ENCODE data around the gene ALAD.
"Not testable (repeated sequence)": the region's sequence is repeated elsewhere in the genome, so short reads cannot be mapped to it uniquely, and the experiment has no call there.

ALAD gene

DNA sequence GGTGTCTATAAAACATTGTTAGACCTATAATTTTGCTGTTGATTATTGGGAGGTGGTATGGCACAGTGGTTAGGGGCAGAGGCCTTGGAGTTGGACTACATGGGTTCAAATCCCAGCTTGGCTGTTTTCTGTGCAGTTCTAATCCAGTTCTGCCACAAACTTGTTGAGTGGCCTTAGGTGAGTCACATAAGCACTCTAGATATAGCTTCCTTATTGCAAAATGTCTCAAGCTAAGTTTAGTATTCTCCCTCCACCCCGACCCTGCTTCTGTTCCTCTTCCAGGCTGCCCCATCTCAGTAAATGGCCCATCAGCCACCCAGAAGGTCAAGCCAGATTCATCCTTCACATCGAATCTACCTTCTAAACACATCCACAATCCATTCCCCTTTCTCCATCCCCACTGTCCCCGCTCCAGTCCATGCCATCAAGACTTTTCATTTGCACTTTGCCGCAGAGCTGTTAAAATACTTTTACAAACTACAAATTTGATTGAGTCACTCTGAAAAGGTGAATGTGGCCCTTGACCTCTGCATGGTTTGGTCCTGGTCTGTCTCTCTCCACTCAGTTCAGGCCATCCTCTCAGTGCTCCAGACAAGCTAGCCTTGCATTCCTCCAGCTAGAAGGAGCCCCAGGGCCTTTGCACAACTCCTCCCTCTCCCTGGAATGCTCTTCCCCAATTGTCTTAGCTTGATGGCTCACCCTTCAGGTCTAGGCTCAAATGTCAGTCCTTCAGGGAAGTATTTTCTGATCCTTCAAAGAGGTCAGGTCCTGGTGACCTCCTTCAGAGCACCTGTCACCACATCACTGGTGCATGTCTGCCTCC, 14.3 kb downstream of the ALAD start:
- H3K9me3 ChIP-seq (ENCODE audit: control insufficient read depth, low read length), result no peaks in the 10 kb centered on the region
- H3K27ac ChIP-seq (ENCODE audit: low read depth, low read length, severe bottlenecking), result no peak overlapping the region
- no peak overlapping the region for H3K4me3 ChIP-seq (ENCODE audit: extremely low read depth, insufficient read depth, low read length, poor library complexity, severe bottlenecking)
- no peaks in the 10 kb centered on the region for H3K4me1 ChIP-seq (ENCODE audit: control insufficient read depth, insufficient read depth, low read length, poor library complexity, severe bottlenecking)
- peaks cover 50% of the 10 kb centered on the region for H3K36me3 ChIP-seq (ENCODE audit: control insufficient read depth, insufficient read depth, low read length)
- 84 to 86% methylated on average over 3 of the region's 4 CpGs for WGBS, 2 experiments (ENCODE audit: insufficient coverage in 2 of 2)

- H3K9me3 ChIP-seq (ENCODE audit: control insufficient read depth, low read length), result no peaks in the 10 kb centered on the region
- H3K36me3 ChIP-seq (ENCODE audit: control insufficient read depth, insufficient read depth, low read length), result peaks cover 13% of the 10 kb centered on the region
- no peak overlapping the region for H3K4me3 ChIP-seq (ENCODE audit: extremely low read depth, insufficient read depth, low read length, poor library complexity, severe bottlenecking)
- peaks cover 4% of the 10 kb centered on the region for H3K4me1 ChIP-seq (ENCODE audit: control insufficient read depth, insufficient read depth, low read length, poor library complexity, severe bottlenecking)
- H3K27ac ChIP-seq (ENCODE audit: low read depth, low read length, severe bottlenecking), result no peak overlapping the region
- 93% methylated on average over 3 to 8 of the region's 8 CpGs for WGBS, 2 experiments (ENCODE audit: insufficient coverage in 2 of 2)
Measured at GRCh38 chr9:113381909-113382411, 19.1 kb downstream of the ALAD start.

GRCh38 chr9:113381441-113381840, 19.6 kb downstream of the ALAD start:
- not testable (repeated sequence) for H3K27ac ChIP-seq (ENCODE audit: low read depth, low read length, severe bottlenecking); H3K9me3 ChIP-seq (ENCODE audit: control insufficient read depth, low read length)
- 66 to 85% methylated on average over 2 to 4 of the region's 7 CpGs for WGBS, 2 experiments (ENCODE audit: insufficient coverage in 2 of 2)

DNA sequence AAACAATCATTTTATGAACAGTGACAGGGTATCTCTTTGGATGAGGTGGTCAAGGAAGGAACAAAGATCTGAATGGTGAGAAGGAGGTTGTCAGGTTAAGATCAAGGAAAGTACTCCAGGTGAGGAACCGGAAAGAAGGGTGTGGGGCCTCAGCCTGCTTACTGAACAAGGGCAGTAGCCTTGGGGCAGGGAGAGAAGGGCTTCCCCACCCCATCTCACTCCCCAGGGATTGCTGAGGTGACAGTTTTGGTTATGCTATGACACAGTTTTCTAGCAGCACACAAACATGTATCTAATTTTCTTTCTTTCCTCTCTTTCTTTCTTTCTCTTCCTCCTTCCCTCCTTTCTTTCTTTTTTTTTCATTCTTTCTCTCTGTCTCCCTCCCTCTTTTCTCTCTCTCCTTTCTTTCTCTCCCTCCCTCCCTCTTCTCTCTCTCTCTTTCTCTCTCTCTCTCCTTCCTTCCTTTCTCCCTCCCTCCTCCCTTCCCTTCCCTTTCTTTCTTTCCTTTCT, 20.2 kb downstream of the ALAD start:
- Histone ChIP-seq H3K4me3 (ENCODE audit: extremely low read depth, insufficient read depth, low read length, poor library complexity, severe bottlenecking) (no peak overlapping the region), H3K27ac (ENCODE audit: low read depth, low read length, severe bottlenecking) (no peak overlapping the region), H3K4me1 (ENCODE audit: control insufficient read depth, insufficient read depth, low read length, poor library complexity, severe bottlenecking) (peaks cover 4% of the 10 kb centered on the region), H3K9me3 (ENCODE audit: control insufficient read depth, low read length) (no peaks in the 10 kb centered on the region), H3K36me3 (ENCODE audit: control insufficient read depth, insufficient read depth, low read length) (peaks cover 2% of the 10 kb centered on the region)
- WGBS, 2 experiments (ENCODE audit: insufficient coverage in 2 of 2), result no CpG with 5 or more reads among the region's 1 CpG

More at GRCh38 chr9:113381441-113381840, 19.6 kb downstream of the ALAD start:
- not testable (repeated sequence) for H3K4me1 ChIP-seq (ENCODE audit: control insufficient read depth, insufficient read depth, low read length, poor library complexity, severe bottlenecking); H3K4me3 ChIP-seq (ENCODE audit: extremely low read depth, insufficient read depth, low read length, poor library complexity, severe bottlenecking); H3K36me3 ChIP-seq (ENCODE audit: control insufficient read depth, insufficient read depth, low read length)

- H3K9me3 ChIP-seq (ENCODE audit: control insufficient read depth, low read length); H3K36me3 ChIP-seq (ENCODE audit: control insufficient read depth, insufficient read depth, low read length); H3K4me3 ChIP-seq (ENCODE audit: extremely low read depth, insufficient read depth, low read length, poor library complexity, severe bottlenecking); H3K4me1 ChIP-seq (ENCODE audit: control insufficient read depth, insufficient read depth, low read length, poor library complexity, severe bottlenecking); H3K27ac ChIP-seq (ENCODE audit: low read depth, low read length, severe bottlenecking): not testable (repeated sequence)
- 83 to 85% methylated on average over 2 of the region's 2 CpGs for WGBS, 2 experiments (ENCODE audit: insufficient coverage in 2 of 2)
Measured at GRCh38 chr9:113379829-113380210, 21.3 kb downstream of the ALAD start.

GRCh38 chr9:113379094-113379828, 21.8 kb downstream of the ALAD start:
- not testable (repeated sequence) for H3K27ac ChIP-seq (ENCODE audit: low read depth, low read length, severe bottlenecking); H3K4me3 ChIP-seq (ENCODE audit: extremely low read depth, insufficient read depth, low read length, poor library complexity, severe bottlenecking); H3K4me1 ChIP-seq (ENCODE audit: control insufficient read depth, insufficient read depth, low read length, poor library complexity, severe bottlenecking); H3K9me3 ChIP-seq (ENCODE audit: control insufficient read depth, low read length); H3K36me3 ChIP-seq (ENCODE audit: control insufficient read depth, insufficient read depth, low read length)
- WGBS, 2 experiments (ENCODE audit: insufficient coverage in 2 of 2), result 82 to 85% methylated on average over 15 to 18 of the region's 24 CpGs

DNA sequence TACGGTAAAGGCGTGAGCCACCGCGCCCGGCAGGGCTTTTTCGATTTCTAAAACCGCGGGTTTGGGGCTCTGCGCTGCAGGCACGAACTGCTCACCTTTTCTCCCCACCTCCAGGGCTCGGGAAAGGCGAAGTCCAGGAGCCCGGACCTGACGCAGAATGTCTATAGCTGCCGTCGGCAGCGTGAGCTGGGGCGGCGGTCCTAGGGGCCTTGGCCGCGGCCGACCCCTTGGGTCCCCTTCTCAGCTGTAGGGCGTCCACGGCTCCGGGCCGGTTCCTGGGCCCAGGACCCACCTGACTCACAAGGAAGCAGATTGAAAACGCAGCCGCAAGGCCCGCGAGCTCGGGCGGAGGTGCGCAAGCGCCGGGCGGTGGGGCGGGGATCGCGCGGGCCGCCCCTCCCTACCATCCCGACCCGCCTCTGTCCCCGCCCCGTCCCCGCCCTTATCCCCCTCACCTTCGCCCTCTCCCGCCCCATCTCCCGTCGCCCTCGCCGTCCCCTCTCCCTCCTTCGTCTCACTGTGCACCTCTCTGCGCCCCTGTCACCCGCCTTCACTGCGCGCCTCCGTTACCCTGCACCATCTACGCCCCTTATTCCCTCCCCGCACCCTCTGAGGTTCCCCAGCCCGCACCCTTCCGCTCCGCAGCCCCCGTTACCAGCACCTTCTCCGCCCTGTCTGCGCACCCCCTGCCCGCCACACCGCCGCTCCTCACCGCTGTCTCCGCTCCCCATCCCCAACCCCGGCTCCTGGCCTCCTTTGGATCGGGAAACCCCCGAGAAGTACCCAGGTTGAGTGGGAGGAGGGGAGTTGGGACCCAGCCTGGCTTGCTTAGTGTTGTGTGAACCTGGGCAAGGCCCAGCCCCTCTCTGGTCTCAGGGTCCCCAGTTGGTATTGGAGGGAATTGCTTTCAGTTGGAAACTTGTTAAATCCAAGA, 24.2 kb downstream of the ALAD start, which contains the start of gene HDHD3:
Gene HDHD3 (minus strand): TSS at position 353 of the 934 bp plus-strand sequence. CDS start 2,632 bp downstream, outside the sequence.
- Histone ChIP-seq H3K9me3 (ENCODE audit: control insufficient read depth, low read length) (no peaks in the 10 kb centered on the region), H3K27ac (ENCODE audit: low read depth, low read length, severe bottlenecking) (no peak within 1 kb of the TSS), H3K4me1 (ENCODE audit: control insufficient read depth, insufficient read depth, low read length, poor library complexity, severe bottlenecking) (peaks cover 4% of the 10 kb centered on the region), H3K36me3 (ENCODE audit: control insufficient read depth, insufficient read depth, low read length) (peaks cover 14% of the 10 kb centered on the region), H3K4me3 (ENCODE audit: extremely low read depth, insufficient read depth, low read length, poor library complexity, severe bottlenecking) (peak within 1 kb of the TSS; percentile 62)
- WGBS, 2 experiments (ENCODE audit: insufficient coverage in 2 of 2), result 0 to 1% methylated on average over 24 to 59 of the region's 74 CpGs

DNA sequence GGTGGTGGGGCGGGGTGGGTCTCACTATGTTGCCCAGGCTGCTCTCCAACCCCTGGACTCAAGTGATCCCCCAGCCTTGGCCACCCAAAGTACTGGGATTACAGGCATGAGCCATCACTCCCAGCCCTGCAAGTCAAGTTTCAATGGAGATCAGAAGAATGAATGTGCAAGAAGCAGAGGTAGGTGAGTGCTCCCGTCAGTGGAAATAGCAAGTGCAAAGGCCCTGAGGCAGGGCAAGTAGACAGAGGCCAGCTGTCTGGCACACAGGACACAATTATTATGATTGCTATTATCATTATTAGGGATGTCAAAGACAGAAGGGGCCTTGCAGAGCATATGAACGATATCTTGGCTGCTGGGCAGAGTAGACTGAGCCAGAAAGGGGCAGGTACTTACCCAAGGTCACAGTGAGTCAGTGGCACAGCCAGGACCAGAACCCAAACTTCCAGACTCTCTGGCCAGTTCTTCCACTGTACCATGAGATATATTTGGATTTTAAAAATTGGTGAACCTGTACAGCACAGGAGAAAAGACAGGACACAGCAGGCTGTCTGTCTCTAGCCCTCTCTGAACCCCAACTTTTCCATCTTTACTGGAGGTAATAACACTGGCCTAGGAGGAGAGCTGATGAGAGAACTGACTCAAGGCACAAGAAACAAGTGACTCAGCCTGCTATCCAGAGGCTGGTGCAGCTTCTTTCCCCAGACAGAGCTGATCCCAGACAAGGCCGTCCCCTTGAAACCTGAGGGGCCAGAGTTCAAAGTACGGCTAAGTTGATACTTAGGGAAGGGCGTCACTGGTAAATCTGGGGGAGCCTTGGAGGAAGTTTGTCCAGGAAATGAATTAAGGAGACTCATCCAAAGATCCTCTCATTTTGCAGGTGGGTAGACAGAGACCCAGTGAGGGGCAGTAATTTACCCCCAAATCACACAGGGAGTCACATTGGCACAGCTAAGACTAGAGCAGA, 25.7 kb downstream of the ALAD start:
- Histone ChIP-seq H3K36me3 (ENCODE audit: control insufficient read depth, insufficient read depth, low read length) (peaks cover 14% of the 10 kb centered on the region), H3K9me3 (ENCODE audit: control insufficient read depth, low read length) (no peaks in the 10 kb centered on the region), H3K27ac (ENCODE audit: low read depth, low read length, severe bottlenecking) (no peak overlapping the region), H3K4me1 (ENCODE audit: control insufficient read depth, insufficient read depth, low read length, poor library complexity, severe bottlenecking) (peaks cover 4% of the 10 kb centered on the region), H3K4me3 (ENCODE audit: extremely low read depth, insufficient read depth, low read length, poor library complexity, severe bottlenecking) (peak overlapping the region; percentile 62)
- 88 to 95% methylated on average over 2 to 5 of the region's 6 CpGs for WGBS, 2 experiments (ENCODE audit: insufficient coverage in 2 of 2)

- peaks cover 3% of the 10 kb centered on the region for H3K4me1 ChIP-seq (ENCODE audit: control insufficient read depth, insufficient read depth, low read length, poor library complexity, severe bottlenecking)
- H3K4me3 ChIP-seq (ENCODE audit: extremely low read depth, insufficient read depth, low read length, poor library complexity, severe bottlenecking), result no peak overlapping the region
- H3K36me3 ChIP-seq (ENCODE audit: control insufficient read depth, insufficient read depth, low read length), result peaks cover 14% of the 10 kb centered on the region
- 92 to 96% methylated on average over 22 to 24 of the region's 24 CpGs for WGBS, 2 experiments (ENCODE audit: insufficient coverage in 2 of 2)
- no peaks in the 10 kb centered on the region for H3K9me3 ChIP-seq (ENCODE audit: control insufficient read depth, low read length)
- H3K27ac ChIP-seq (ENCODE audit: low read depth, low read length, severe bottlenecking), result no peak overlapping the region
Measured at GRCh38 chr9:113373676-113374392, 27.2 kb downstream of the ALAD start.

All from mesodermal cell (in vitro differentiated cells).